HepG2 (cell line): ENCODE results near the gene VDAC1. TPM values are rescaled to one million over a fixed set of nuclear protein-coding genes. Genes with fewer than 3 reads are reported as not detected.
"Not testable (repeated sequence)": the region's sequence is repeated elsewhere in the genome, so short reads cannot be mapped to it uniquely, and the experiment has no call there.

Experiments used
- ATAC-seq: fragments of 200-7000 bp; cut with Tn5 transposase; 3 replicates; pipeline ENCODE4 v1.9.1; 2020; ENCODE audit warnings: mild to moderate bottlenecking, moderate library complexity
- BruUV-seq: library from RNA; stranded (reverse); fragments of 400-500 nt; replicated peaks from 2 replicates; lab custom pipeline; 2021; lab: Mats Ljungman, UMichigan
- CTCF ChIA-PET: fragments of 300-600 bp; formaldehyde crosslinking; extraction: SDS; loops from one replicate; lab custom pipeline; 2021; ENCODE audit warnings: low total read pairs, inconsistent platforms, low intra/inter-chr PET ratio; lab: Yijun Ruan, JAX
- POLR2A ChIA-PET: fragments of 350-600 bp; sonication (Branson Sonifier 250); formaldehyde crosslinking; loops from one replicate; lab custom pipeline; 2020; ENCODE audit warnings: antibody characterized with exemption, inconsistent platforms; lab: Yijun Ruan, JAX
- DNase-seq: peaks from one replicate; pipeline ENCODE4 v3.0.0-alpha.2; 2015; ENCODE audit warnings: low spot score
- FAIRE-seq: peaks from 3 replicates; lab custom pipeline; 2011; peaks lifted over from hg19 to GRCh38; lab: Jason Lieb, UNC
- H2AFZ ChIP-seq: one replicate; pipeline ENCODE4 v1.6.1; 2011; ENCODE audit warnings: low read length, inconsistent platforms
- H3K27ac ChIP-seq: fragments of 300-600 bp; 3 replicates; pipeline ENCODE4 v1.8.0; 2011; ENCODE audit warnings: mixed run types, mild to moderate bottlenecking, mixed read lengths, low read length, inconsistent platforms; ENCODE audit not compliant: insufficient read depth; ENCODE audit errors: extremely low read length
- H3K27me3 ChIP-seq, 2 experiments: fragments of 200-600 bp in 1 of 2; 2 replicates in 1 of 2; 3 replicates in 1 of 2; pipeline versions ENCODE4 v1.6.0 to v1.8.0; 2011; ENCODE audit warnings: low read length in 2 of 2, mild to moderate bottlenecking in 2 of 2, moderate library complexity in 2 of 2, inconsistent platforms in 1 of 2; ENCODE audit not compliant: insufficient read depth in 2 of 2, control insufficient read depth in 1 of 2
- H3K36me3 ChIP-seq, 2 experiments: fragments of 200-600 bp in 1 of 2; replicated peaks in 1 of 2; 2 replicates in 1 of 2; 3 replicates in 1 of 2; pipeline versions ENCODE4 v1.5.1 to v1.8.0; 2011; ENCODE audit warnings: low read length in 2 of 2, inconsistent platforms in 1 of 2; ENCODE audit not compliant: insufficient read depth in 2 of 2, control insufficient read depth in 1 of 2
- H3K4me1 ChIP-seq: 2 replicates; pipeline ENCODE4 v1.5.1; 2012; ENCODE audit warnings: low read length, inconsistent platforms; ENCODE audit not compliant: insufficient read depth
- H3K4me2 ChIP-seq: 2 replicates; pipeline ENCODE4 v1.6.0; 2011; ENCODE audit warnings: low read depth, low read length, inconsistent platforms
- H3K4me3 ChIP-seq, 3 experiments: fragments of 200-600 bp in 1 of 3; sonication (generic), shearing (Covaris generic) in 1 of 3; replicated peaks in 1 of 3; 2 replicates each; pipeline ENCODE4 v1.5.1; 2011 to 2016; ENCODE audit warnings: low read length in 3 of 3, inconsistent platforms in 2 of 3, low read depth in 2 of 3, mild to moderate bottlenecking in 2 of 3, control low read depth in 1 of 3, mixed read lengths in 1 of 3; ENCODE audit not compliant: insufficient read depth in 1 of 3
- H3K79me2 ChIP-seq: one replicate; pipeline ENCODE4 v1.6.1; 2011; ENCODE audit warnings: low read length, inconsistent platforms; ENCODE audit not compliant: insufficient read depth
- H3K9ac ChIP-seq: 2 replicates; pipeline ENCODE4 v1.6.0; 2011; ENCODE audit warnings: mild to moderate bottlenecking, low read depth, low read length, inconsistent platforms; ENCODE audit not compliant: insufficient read depth
- H3K9me3 ChIP-seq: 2 replicates; pipeline ENCODE4 v1.5.1; 2012; ENCODE audit warnings: mild to moderate bottlenecking, low read length
- H4K20me1 ChIP-seq: 2 replicates; pipeline ENCODE4 v1.6.0; 2011; ENCODE audit warnings: inconsistent platforms, mild to moderate bottlenecking, low read length, moderate library complexity; ENCODE audit not compliant: insufficient read depth
- MTA3 ChIP-seq: sonication (generic); formaldehyde crosslinking; IDR thresholded peaks from 2 replicates; pipeline ENCODE4 v1.4.0; 2020; ENCODE audit warnings: missing genetic modification reagents
- PAF1 ChIP-seq: IDR thresholded peaks from 2 replicates; pipeline ENCODE4 v1.6.1; 2016; ENCODE audit warnings: missing genetic modification reagents, missing compliant biosample characterization
- POLR2AphosphoS2 ChIP-seq: IDR thresholded peaks from 2 replicates; pipeline ENCODE4 v1.6.1; 2011; ENCODE audit warnings: low read depth, low read length, improper control_type of control experiment
- RAD21 ChIP-seq: fragments of 450-650 bp; formaldehyde crosslinking; IDR thresholded peaks from 2 replicates; pipeline ENCODE4 v1.5.0; 2020; ENCODE audit warnings: mild to moderate bottlenecking
- RELA ChIP-seq: sonication (generic); formaldehyde crosslinking; IDR thresholded peaks from 2 replicates; pipeline ENCODE4 v1.4.0; 2020; ENCODE audit warnings: missing genetic modification reagents
- SP140L ChIP-seq: sonication (generic); formaldehyde crosslinking; IDR thresholded peaks from 2 replicates; pipeline ENCODE4 v1.4.0; 2020; ENCODE audit warnings: missing genetic modification reagents, borderline replicate concordance
- TFE3 ChIP-seq: IDR thresholded peaks from 2 replicates; pipeline ENCODE4 v1.6.1; 2016
- ZNF441 ChIP-seq: sonication (generic); formaldehyde crosslinking; IDR thresholded peaks from 2 replicates; pipeline ENCODE4 v1.7.0; 2021; ENCODE audit warnings: missing genetic modification reagents, borderline replicate concordance
- ZNF563 ChIP-seq: sonication (generic); formaldehyde crosslinking; IDR thresholded peaks from 2 replicates; pipeline ENCODE4 v1.8.0; 2022; ENCODE audit warnings: mild to moderate bottlenecking, moderate library complexity, missing genetic modification reagents
- ZNF589 ChIP-seq: sonication (generic); formaldehyde crosslinking; conservative IDR thresholded peaks from 2 replicates; pipeline ENCODE4 v1.8.0; 2022; ENCODE audit warnings: mild to moderate bottlenecking, moderate library complexity, missing genetic modification reagents
- WGBS: methylation state at CpG from one replicate; pipeline ENCODE4 v1.1.6; 2017; ENCODE audit warnings: low lambda C conversion rate; 5-methylcytosine and 5-hydroxymethylcytosine counted together
- in situ Hi-C: cut with HindIII; loops from 2 replicates; pipeline ENCODE4 v1.10.0; 2017; ENCODE audit warnings: low pct_unique_long_range_greater_than_20kb; ENCODE audit not compliant: extremely low pct_ligation_motif_present
- intact Hi-C: fragments of 100-400 bp; cut with micrococcal nuclease; formaldehyde crosslinking; loops from one replicate; pipeline ENCODE4 v1.10.0; 2022; ENCODE audit not compliant: unreplicated experiment
- polyA plus RNA-seq, 8 experiments: library from polyadenylated mRNA; depleted of rRNA in 3 of 8; stranded (reverse) in 7 of 8; unstranded in 1 of 8; fragments of >200 nt; fragmentation: Illumina TruSeq in 4 of 8; extraction: Trizol in 4 of 8; gene quantifications; 2 replicates each; pipeline versions ENCODE4 v1.2.1 to v1.2.3, GENCODE V29; 2011 to 2016; ENCODE audit warnings: low read depth in 4 of 8, missing spikeins in 1 of 8, mixed read lengths in 1 of 8; ENCODE audit not compliant: insufficient read depth in 1 of 8
- total RNA-seq, 5 experiments: library from RNA; depleted of rRNA; stranded (reverse); fragments of >200 nt; fragmentation: Illumina TruSeq; extraction: Trizol; gene quantifications; 2 replicates each; pipeline ENCODE4 v1.2.3, GENCODE V29; 2016; ENCODE audit warnings: low read depth in 1 of 5
- TF ChIP-seq, protein P1 (sequence below): sonication (generic); formaldehyde crosslinking; IDR thresholded peaks from 2 replicates; pipeline ENCODE4 v1.4.0; 2020; ENCODE audit warnings: missing genetic modification reagents

The VDAC1 gene
- total and polyA plus RNA-seq, 2 of the 13 experiments (the other 11 are each of a cell fraction or from before 2014, with no cell fraction given), result 112 to 380 TPM

DNA sequence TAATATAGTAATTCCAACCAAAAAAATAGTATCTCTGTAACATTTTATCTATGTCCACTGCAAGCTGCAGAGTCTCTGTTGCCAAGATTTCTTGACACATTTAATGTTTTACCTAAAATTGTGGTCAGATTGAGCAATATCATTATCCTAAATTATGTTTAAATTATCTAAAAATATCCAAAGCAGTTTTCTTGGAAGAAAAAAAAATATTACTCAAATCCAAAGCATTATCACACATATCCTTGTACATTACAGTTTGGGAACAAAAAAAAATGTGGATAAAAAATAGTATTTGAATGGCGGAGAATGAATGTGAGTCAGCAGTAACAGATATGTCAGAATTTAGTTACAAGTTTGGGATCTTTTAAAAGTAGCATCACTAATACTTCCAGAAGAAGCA lies 48.6 kb downstream of the VDAC1 start:
- CTCF ChIA-PET, result not testable (repeated sequence)

GRCh38 chr5:133953568-133954145 lies 51.1 kb downstream of the VDAC1 start:
- H3K9me3 ChIP-seq, result no peaks in the 10 kb centered on the region
- peak overlapping the region; percentile 18; the same call in 1 of the 2 replicates for H3K4me2 ChIP-seq
- FAIRE-seq (no peak), ATAC-seq (peak; percentile 77)
- no peak overlapping the region for H3K27ac ChIP-seq
- intact Hi-C loops (no loop called here), in situ Hi-C loops (no loop called here)
- H3K4me3 ChIP-seq, result 0 out of 6 replicates have a peak overlapping the region, but pooled peaks of 1 of the 3 experiments have one; percentile 1
- CTCF ChIA-PET, result no interaction called here
- peaks cover 11% of the 10 kb centered on the region for H3K4me1 ChIP-seq
- H3K9ac ChIP-seq, result no peak overlapping the region
- no peaks in the 10 kb centered on the region for H3K27me3 ChIP-seq
- no peak overlapping the region for H2AFZ ChIP-seq
- H4K20me1 ChIP-seq, result no peaks in the 10 kb centered on the region
- TF ChIP-seq PAF1 (CRISPR knock-in tag) (no peak), POLR2AphosphoS2 (no peak), MTA3 (CRISPR knock-in tag) (no peak), TFE3 (CRISPR knock-in tag) (no peak), ZNF563 (no peak), RELA (CRISPR knock-in tag) (no peak), RAD21 (CRISPR knock-in tag) (no peak), ZNF589 (no peak), ZNF441 (no peak), SP140L (CRISPR knock-in tag) (no peak)
- TF ChIP-seq, protein P1, sequence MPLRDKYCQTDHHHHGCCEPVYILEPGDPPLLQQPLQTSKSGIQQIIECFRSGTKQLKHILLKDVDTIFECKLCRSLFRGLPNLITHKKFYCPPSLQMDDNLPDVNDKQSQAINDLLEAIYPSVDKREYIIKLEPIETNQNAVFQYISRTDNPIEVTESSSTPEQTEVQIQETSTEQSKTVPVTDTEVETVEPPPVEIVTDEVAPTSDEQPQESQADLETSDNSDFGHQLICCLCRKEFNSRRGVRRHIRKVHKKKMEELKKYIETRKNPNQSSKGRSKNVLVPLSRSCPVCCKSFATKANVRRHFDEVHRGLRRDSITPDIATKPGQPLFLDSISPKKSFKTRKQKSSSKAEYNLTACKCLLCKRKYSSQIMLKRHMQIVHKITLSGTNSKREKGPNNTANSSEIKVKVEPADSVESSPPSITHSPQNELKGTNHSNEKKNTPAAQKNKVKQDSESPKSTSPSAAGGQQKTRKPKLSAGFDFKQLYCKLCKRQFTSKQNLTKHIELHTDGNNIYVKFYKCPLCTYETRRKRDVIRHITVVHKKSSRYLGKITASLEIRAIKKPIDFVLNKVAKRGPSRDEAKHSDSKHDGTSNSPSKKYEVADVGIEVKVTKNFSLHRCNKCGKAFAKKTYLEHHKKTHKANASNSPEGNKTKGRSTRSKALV (CRISPR knock-in tag), result no peak
- TF ChIP-seq, all 625 proteins: peak for 0
- WGBS, result 72% methylated on average over 10 of the region's 10 CpGs
- no peak for DNase-seq
- POLR2A ChIA-PET, result interaction anchor here (1.0 to 1.2 kb wide), 2 partner anchors 9 to 16 kb away, joined by 3 to 4 read pairs; no protein-coding TSS in a partner anchor
- no TSS peak for BruUV-seq
- no peaks in the 10 kb centered on the region for H3K79me2 ChIP-seq
- peaks cover 2 to 25% of the 10 kb centered on the region in 2 experiments; a peak in 4 of 5 replicates for H3K36me3 ChIP-seq

More for the DNA sequence above, 48.6 kb downstream of the VDAC1 start:
- H3K36me3 ChIP-seq, result peaks cover 2 to 36% of the 10 kb centered on the region in 2 experiments; a peak in 4 of 5 replicates
- H4K20me1 ChIP-seq, BruUV-seq, H3K79me2 ChIP-seq, ATAC-seq, intact Hi-C loops, H3K4me2 ChIP-seq, H3K9me3 ChIP-seq, H3K27ac ChIP-seq, DNase-seq, H3K4me3 ChIP-seq, H3K9ac ChIP-seq, FAIRE-seq, H2AFZ ChIP-seq, POLR2A ChIA-PET, in situ Hi-C loops, H3K27me3 ChIP-seq: not testable (repeated sequence)
- 100% methylated on average over 1 of the region's 1 CpG for WGBS
- H3K4me1 ChIP-seq, result peaks cover 11% of the 10 kb centered on the region
